HCT116 (cell line): ENCODE data around the gene PAPOLB. TPM values are rescaled to one million over a fixed set of nuclear protein-coding genes. Genes with fewer than 3 reads are reported as not detected.

Experiments
- ATAC-seq: fragments of 200-7000 bp; cut with Tn5 transposase; 2 replicates; pipeline ENCODE4 v1.9.1; 2020; ENCODE audit warnings: mild to moderate bottlenecking, moderate library complexity
- BruUV-seq: library from RNA; stranded (reverse); fragments of 400-500 nt; replicated peaks from 2 replicates; lab custom pipeline; 2021; lab: Mats Ljungman, UMichigan
- CTCF ChIA-PET: fragments of 300-600 bp; sonication (Branson Sonifier 250); formaldehyde crosslinking; loops from one replicate; lab custom pipeline; 2021; ENCODE audit warnings: antibody characterized with exemption; lab: Charles Lee
- POLR2A ChIA-PET: fragments of 300-600, 350-600 bp; sonication (Branson Sonifier 250); formaldehyde crosslinking; loops from one replicate; lab custom pipeline; 2021; ENCODE audit warnings: antibody characterized with exemption; lab: Charles Lee
- RAD21 ChIA-PET, 2 experiments: fragments of 300-600 bp; sonication (Branson Sonifier 250); formaldehyde crosslinking; loops; one replicate each; lab custom pipeline; 2023; ENCODE audit warnings: low total read pairs in 2 of 2; ENCODE audit not compliant: uncharacterized antibody in 2 of 2, unreplicated experiment in 2 of 2, low non-redundant PET in 1 of 2; lab: Charles Lee
- DNase-seq: peaks from one replicate; pipeline ENCODE4 v3.0.0-alpha.2; 2010; ENCODE audit warnings: low read depth, low spot score
- H2AFZ ChIP-seq: fragments of 200-600 bp; shearing (Covaris generic), sonication (generic); 2 replicates; pipeline ENCODE4 v1.6.1; 2017; ENCODE audit warnings: low read depth, mixed run types, mixed read lengths, antibody characterized with exemption, low read length; ENCODE audit not compliant: poor library complexity, severe bottlenecking
- H3K27ac ChIP-seq: 2 replicates; pipeline ENCODE4 v1.5.1; 2012; ENCODE audit warnings: low read depth, low read length
- H3K27me3 ChIP-seq: fragments of 200-600 bp; sonication (generic); 2 replicates; pipeline ENCODE4 v1.6.1; 2016; ENCODE audit warnings: mixed run types, low read length, mixed read lengths; ENCODE audit not compliant: insufficient read depth
- H3K36me3 ChIP-seq, 2 experiments: fragments of 200-500 bp in 1 of 2; fragments of 200-600 bp in 1 of 2; sonication (Bioruptor generic) in 1 of 2; sonication (generic) in 1 of 2; 2 replicates each; pipeline versions ENCODE4 v1.5.1 to v1.6.1; 2014 to 2016; ENCODE audit warnings: low read length in 2 of 2, inconsistent platforms in 1 of 2, mixed read lengths in 1 of 2, mixed run types in 1 of 2; ENCODE audit not compliant: insufficient read depth in 2 of 2, control insufficient read depth in 1 of 2
- H3K4me1 ChIP-seq, 2 experiments: fragments of 200-600 bp in 1 of 2; sonication (generic) in 1 of 2; 2 replicates each; pipeline versions ENCODE4 v1.5.1 to v1.6.1; 2012 to 2017; ENCODE audit warnings: low read length in 2 of 2, inconsistent platforms in 1 of 2, mild to moderate bottlenecking in 1 of 2, mixed read lengths in 1 of 2, mixed run types in 1 of 2, moderate library complexity in 1 of 2; ENCODE audit not compliant: insufficient read depth in 2 of 2, control insufficient read depth in 1 of 2
- H3K4me2 ChIP-seq: fragments of 200-600 bp; sonication (generic); 2 replicates; pipeline ENCODE4 v1.6.1; 2017; ENCODE audit warnings: mixed run types, low read length, mixed read lengths
- H3K4me3 ChIP-seq, 2 experiments: fragments of 200-600 bp in 1 of 2; sonication (generic) in 1 of 2; replicated peaks in 1 of 2; 2 replicates each; pipeline ENCODE4 v1.5.1; 2011 to 2016; ENCODE audit warnings: low read length in 2 of 2, control low read depth in 1 of 2, low read depth in 1 of 2, mild to moderate bottlenecking in 1 of 2, mixed read lengths in 1 of 2, mixed run types in 1 of 2
- H3K79me2 ChIP-seq: fragments of 200-600 bp; sonication (generic); 2 replicates; pipeline ENCODE4 v1.6.1; 2017; ENCODE audit warnings: mild to moderate bottlenecking, mixed run types, low read length, moderate library complexity, mixed read lengths; ENCODE audit not compliant: insufficient read depth
- H3K9ac ChIP-seq: fragments of 200-600 bp; sonication (generic); 2 replicates; pipeline ENCODE4 v1.6.1; 2016; ENCODE audit warnings: low read length, mixed read lengths
- H3K9me2 ChIP-seq: fragments of 200-600 bp; sonication (generic), shearing (Covaris generic); 2 replicates; pipeline ENCODE4 v1.6.1; 2017; ENCODE audit warnings: mixed run types, mild to moderate bottlenecking, moderate library complexity; ENCODE audit not compliant: insufficient read depth
- H3K9me3 ChIP-seq, 2 experiments: fragments of 200-500 bp in 1 of 2; fragments of 200-600 bp in 1 of 2; sonication (Bioruptor generic) in 1 of 2; sonication (generic) in 1 of 2; 2 replicates each; pipeline ENCODE4 v1.6.1; 2014 to 2017; ENCODE audit warnings: low read length in 2 of 2, mixed read lengths in 2 of 2, inconsistent platforms in 1 of 2, low read depth in 1 of 2, mild to moderate bottlenecking in 1 of 2, mixed run types in 1 of 2, moderate library complexity in 1 of 2; ENCODE audit not compliant: control insufficient read depth in 1 of 2, insufficient read depth in 1 of 2
- H4K20me1 ChIP-seq: fragments of 200-600 bp; sonication (generic), shearing (Covaris generic); 2 replicates; pipeline ENCODE4 v1.6.1; 2017; ENCODE audit warnings: mixed run types, mild to moderate bottlenecking, moderate library complexity; ENCODE audit not compliant: insufficient read depth
- CEBPB ChIP-seq: IDR thresholded peaks from 2 replicates; pipeline ENCODE4 v1.6.1; 2012; ENCODE audit warnings: low read depth
- EGR1 ChIP-seq: IDR thresholded peaks from 2 replicates; pipeline ENCODE4 v1.6.1; 2012; ENCODE audit warnings: low read depth
- ELF1 ChIP-seq: IDR thresholded peaks from 2 replicates; pipeline ENCODE4 v1.6.1; 2012; ENCODE audit warnings: low read depth, borderline replicate concordance
- EZH2 ChIP-seq: fragments of 200-600 bp; sonication (generic); IDR thresholded peaks from 2 replicates; pipeline ENCODE4 v1.6.1; 2017; ENCODE audit warnings: antibody characterized with exemption, mixed run types
- FOSL1 ChIP-seq: IDR thresholded peaks from 2 replicates; pipeline ENCODE4 v1.6.1; 2012; ENCODE audit warnings: low read depth
- JUND ChIP-seq: IDR thresholded peaks from 2 replicates; pipeline ENCODE4 v1.6.1; 2012
- POLR2A ChIP-seq: IDR thresholded peaks from 2 replicates; pipeline ENCODE4 v1.7.0; 2011; ENCODE audit warnings: borderline replicate concordance; ENCODE audit not compliant: insufficient read depth, insufficient read length; ENCODE audit errors: extremely low read depth
- POLR2AphosphoS5 ChIP-seq: IDR thresholded peaks from 2 replicates; pipeline ENCODE4 v1.6.1; 2011; ENCODE audit warnings: mild to moderate bottlenecking, low read depth, low read length, moderate library complexity
- RAD21 ChIP-seq: IDR thresholded peaks from 2 replicates; pipeline ENCODE4 v1.6.1; 2012; ENCODE audit warnings: low read depth, mild to moderate bottlenecking
- SP1 ChIP-seq: IDR thresholded peaks from 2 replicates; pipeline ENCODE4 v1.6.1; 2012; ENCODE audit warnings: low read depth
- SRF ChIP-seq: IDR thresholded peaks from 2 replicates; pipeline ENCODE4 v1.6.1; 2012; ENCODE audit warnings: low read depth
- TCF7L2 ChIP-seq: IDR thresholded peaks from 2 replicates; pipeline ENCODE4 v1.7.0; 2011; ENCODE audit warnings: borderline replicate concordance, inconsistent platforms; ENCODE audit not compliant: insufficient read depth, insufficient read length; ENCODE audit errors: extremely low read depth
- YY1 ChIP-seq: IDR thresholded peaks from 2 replicates; pipeline ENCODE4 v1.6.1; 2011; ENCODE audit warnings: low read length, low read depth, moderate library complexity, mild to moderate bottlenecking; ENCODE audit not compliant: insufficient replicate concordance; ENCODE audit errors: extremely low read depth
- ZFX ChIP-seq: fragments of 450-650 bp; IDR thresholded peaks from 2 replicates; pipeline ENCODE4 v1.6.1; 2017
- ZNF274 ChIP-seq: fragments of 200-500 bp; sonication (Bioruptor generic); IDR thresholded peaks from 2 replicates; pipeline ENCODE4 v1.6.1; 2014; ENCODE audit warnings: mild to moderate bottlenecking, low read depth, low read length, inconsistent platforms
- intact Hi-C: fragments of 100-400 bp; cut with micrococcal nuclease; formaldehyde crosslinking; loops from 2 replicates; pipeline ENCODE4 v1.10.0; 2022
- total RNA-seq: library from RNA; stranded (reverse); gene quantifications from one replicate; pipeline ENCODE4 v1.2.1, GENCODE V29; 2021; ENCODE audit not compliant: unreplicated experiment
- TF ChIP-seq, protein P1 (sequence below): IDR thresholded peaks from 2 replicates; pipeline ENCODE4 v1.6.1; 2011; ENCODE audit warnings: mild to moderate bottlenecking, low read length, moderate library complexity; ENCODE audit not compliant: insufficient replicate concordance; ENCODE audit errors: extremely low read depth
- TF ChIP-seq, protein P2 (sequence below): IDR thresholded peaks from 2 replicates; pipeline ENCODE4 v1.6.1; 2012
- TF ChIP-seq, protein P3 (sequence below): IDR thresholded peaks from 2 replicates; pipeline ENCODE4 v1.6.1; 2012
- TF ChIP-seq, protein P4 (sequence below): IDR thresholded peaks from 2 replicates; pipeline ENCODE4 v1.6.1; 2012; ENCODE audit warnings: low read depth

PAPOLB gene
- total RNA-seq, 1 experiment from 2014 or later = 0.20 TPM

DNA sequence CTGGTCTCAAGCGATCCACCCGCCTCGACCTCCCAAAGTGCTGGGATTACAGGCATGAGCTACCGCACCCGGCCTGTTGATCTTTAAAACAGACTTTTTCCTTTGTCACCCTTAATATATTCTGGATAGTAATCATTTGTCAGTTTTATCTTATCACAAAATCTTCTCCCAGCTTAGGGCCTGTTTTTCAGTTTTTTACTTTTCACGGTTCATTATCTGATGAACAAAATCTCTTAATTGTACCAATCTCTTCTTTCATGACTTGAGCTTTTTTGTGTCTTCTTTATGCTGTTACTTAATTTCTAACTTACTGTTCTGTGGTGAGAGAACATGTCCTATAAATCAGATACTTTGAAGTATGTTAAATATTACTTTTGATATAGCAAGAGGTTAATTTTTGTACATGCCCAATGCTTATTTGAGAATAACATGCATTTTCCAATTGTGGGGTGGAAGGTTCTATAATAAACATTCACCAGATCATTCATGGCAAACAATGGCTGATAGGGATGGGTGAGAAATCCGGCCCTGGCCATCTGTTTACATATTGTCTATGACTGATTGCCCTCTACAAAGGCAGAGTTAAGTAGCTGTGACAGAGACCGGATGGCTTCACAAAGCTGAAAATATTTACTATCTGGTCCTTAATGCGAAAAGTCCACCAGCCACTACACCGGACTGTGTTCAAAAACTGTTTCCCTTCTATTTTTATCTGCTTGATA is 5.3 kb downstream of the PAPOLB start:
- no peak for DNase-seq
- H3K9me2 ChIP-seq = no peaks in the 10 kb centered on the region
- TF ChIP-seq SRF = no peak
- TF ChIP-seq, protein P1, sequence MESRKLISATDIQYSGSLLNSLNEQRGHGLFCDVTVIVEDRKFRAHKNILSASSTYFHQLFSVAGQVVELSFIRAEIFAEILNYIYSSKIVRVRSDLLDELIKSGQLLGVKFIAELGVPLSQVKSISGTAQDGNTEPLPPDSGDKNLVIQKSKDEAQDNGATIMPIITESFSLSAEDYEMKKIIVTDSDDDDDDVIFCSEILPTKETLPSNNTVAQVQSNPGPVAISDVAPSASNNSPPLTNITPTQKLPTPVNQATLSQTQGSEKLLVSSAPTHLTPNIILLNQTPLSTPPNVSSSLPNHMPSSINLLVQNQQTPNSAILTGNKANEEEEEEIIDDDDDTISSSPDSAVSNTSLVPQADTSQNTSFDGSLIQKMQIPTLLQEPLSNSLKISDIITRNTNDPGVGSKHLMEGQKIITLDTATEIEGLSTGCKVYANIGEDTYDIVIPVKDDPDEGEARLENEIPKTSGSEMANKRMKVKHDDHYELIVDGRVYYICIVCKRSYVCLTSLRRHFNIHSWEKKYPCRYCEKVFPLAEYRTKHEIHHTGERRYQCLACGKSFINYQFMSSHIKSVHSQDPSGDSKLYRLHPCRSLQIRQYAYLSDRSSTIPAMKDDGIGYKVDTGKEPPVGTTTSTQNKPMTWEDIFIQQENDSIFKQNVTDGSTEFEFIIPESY = no peak
- TF ChIP-seq, protein P2, sequence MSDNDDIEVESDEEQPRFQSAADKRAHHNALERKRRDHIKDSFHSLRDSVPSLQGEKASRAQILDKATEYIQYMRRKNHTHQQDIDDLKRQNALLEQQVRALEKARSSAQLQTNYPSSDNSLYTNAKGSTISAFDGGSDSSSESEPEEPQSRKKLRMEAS = no peak
- no peak for TF ChIP-seq YY1
- TF ChIP-seq ELF1 = no peak
- TF ChIP-seq ZNF274 = no peak
- TF ChIP-seq RAD21 = no peak
- no peak for TF ChIP-seq POLR2AphosphoS5
- TF ChIP-seq, protein P3, sequence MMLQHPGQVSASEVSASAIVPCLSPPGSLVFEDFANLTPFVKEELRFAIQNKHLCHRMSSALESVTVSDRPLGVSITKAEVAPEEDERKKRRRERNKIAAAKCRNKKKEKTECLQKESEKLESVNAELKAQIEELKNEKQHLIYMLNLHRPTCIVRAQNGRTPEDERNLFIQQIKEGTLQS = no peak
- TF ChIP-seq SP1 = no peak
- no peak for TF ChIP-seq TCF7L2
- no peak for TF ChIP-seq EGR1
- no peak for TF ChIP-seq POLR2A
- no peak for TF ChIP-seq CEBPB
- TF ChIP-seq, protein P4, sequence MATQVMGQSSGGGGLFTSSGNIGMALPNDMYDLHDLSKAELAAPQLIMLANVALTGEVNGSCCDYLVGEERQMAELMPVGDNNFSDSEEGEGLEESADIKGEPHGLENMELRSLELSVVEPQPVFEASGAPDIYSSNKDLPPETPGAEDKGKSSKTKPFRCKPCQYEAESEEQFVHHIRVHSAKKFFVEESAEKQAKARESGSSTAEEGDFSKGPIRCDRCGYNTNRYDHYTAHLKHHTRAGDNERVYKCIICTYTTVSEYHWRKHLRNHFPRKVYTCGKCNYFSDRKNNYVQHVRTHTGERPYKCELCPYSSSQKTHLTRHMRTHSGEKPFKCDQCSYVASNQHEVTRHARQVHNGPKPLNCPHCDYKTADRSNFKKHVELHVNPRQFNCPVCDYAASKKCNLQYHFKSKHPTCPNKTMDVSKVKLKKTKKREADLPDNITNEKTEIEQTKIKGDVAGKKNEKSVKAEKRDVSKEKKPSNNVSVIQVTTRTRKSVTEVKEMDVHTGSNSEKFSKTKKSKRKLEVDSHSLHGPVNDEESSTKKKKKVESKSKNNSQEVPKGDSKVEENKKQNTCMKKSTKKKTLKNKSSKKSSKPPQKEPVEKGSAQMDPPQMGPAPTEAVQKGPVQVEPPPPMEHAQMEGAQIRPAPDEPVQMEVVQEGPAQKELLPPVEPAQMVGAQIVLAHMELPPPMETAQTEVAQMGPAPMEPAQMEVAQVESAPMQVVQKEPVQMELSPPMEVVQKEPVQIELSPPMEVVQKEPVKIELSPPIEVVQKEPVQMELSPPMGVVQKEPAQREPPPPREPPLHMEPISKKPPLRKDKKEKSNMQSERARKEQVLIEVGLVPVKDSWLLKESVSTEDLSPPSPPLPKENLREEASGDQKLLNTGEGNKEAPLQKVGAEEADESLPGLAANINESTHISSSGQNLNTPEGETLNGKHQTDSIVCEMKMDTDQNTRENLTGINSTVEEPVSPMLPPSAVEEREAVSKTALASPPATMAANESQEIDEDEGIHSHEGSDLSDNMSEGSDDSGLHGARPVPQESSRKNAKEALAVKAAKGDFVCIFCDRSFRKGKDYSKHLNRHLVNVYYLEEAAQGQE = no peak
- no peak for TF ChIP-seq JUND
- no peak for TF ChIP-seq FOSL1
- no peak for TF ChIP-seq EZH2
- TF ChIP-seq ZFX = no peak
- H3K27me3 ChIP-seq = no peaks in the 10 kb centered on the region
- RAD21 ChIA-PET = no interaction called here
- no peak overlapping the region for H3K9ac ChIP-seq
- peaks cover 6 to 16% of the 10 kb centered on the region in 2 experiments; a peak in 3 of 4 replicates for H3K4me1 ChIP-seq
- H3K36me3 ChIP-seq = no peaks in the 10 kb centered on the region
- H3K27ac ChIP-seq = no peak overlapping the region
- intact Hi-C loops = no loop called here
- BruUV-seq = no TSS peak
- no peak overlapping the region for H2AFZ ChIP-seq
- no peaks in the 10 kb centered on the region for H3K9me3 ChIP-seq
- H3K4me2 ChIP-seq = no peak overlapping the region
- ATAC-seq = no peak
- no peak overlapping the region for H3K4me3 ChIP-seq
- CTCF ChIA-PET = interaction anchor here (1.4 kb wide), 1 partner anchor 11 kb away, joined by 3 read pairs; no protein-coding TSS in a partner anchor
- no peaks in the 10 kb centered on the region for H3K79me2 ChIP-seq
- POLR2A ChIA-PET = no interaction called here
- H4K20me1 ChIP-seq = no peaks in the 10 kb centered on the region
